Measurements from ENCODE around the gene DNM3.

Gene DNM3

DNA sequence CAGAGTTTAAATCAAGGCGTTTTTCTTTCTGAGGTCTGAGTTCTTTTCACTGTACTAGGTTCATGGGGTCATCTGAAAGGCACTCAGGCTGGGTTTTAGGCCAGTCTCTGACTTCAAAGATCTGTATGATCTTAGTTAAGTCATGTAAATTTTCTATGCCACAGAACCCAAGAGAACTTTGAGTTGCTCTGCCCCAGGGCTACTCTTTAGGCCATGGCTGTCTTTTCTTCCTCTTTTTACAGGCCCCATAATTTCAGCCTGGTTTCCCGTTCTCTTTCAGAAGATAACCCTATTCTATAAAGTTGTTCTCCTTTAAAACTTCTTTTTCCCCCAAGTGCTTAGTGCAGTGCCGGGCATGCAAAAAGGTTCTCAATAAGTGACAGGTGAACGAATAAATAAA, 33.7 kb upstream of the DNM3 start:
- in situ Hi-C loops (cut with HindIII; ENCODE audit: low pct_ligation_motif_present, low sequenced_read_pairs), result loop anchor here (10.0 kb wide), 1 partner anchor 177 kb away; no protein-coding TSS in a partner anchor
- TF ChIP-seq, protein P1, sequence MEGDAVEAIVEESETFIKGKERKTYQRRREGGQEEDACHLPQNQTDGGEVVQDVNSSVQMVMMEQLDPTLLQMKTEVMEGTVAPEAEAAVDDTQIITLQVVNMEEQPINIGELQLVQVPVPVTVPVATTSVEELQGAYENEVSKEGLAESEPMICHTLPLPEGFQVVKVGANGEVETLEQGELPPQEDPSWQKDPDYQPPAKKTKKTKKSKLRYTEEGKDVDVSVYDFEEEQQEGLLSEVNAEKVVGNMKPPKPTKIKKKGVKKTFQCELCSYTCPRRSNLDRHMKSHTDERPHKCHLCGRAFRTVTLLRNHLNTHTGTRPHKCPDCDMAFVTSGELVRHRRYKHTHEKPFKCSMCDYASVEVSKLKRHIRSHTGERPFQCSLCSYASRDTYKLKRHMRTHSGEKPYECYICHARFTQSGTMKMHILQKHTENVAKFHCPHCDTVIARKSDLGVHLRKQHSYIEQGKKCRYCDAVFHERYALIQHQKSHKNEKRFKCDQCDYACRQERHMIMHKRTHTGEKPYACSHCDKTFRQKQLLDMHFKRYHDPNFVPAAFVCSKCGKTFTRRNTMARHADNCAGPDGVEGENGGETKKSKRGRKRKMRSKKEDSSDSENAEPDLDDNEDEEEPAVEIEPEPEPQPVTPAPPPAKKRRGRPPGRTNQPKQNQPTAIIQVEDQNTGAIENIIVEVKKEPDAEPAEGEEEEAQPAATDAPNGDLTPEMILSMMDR (IDR thresholded peaks at IDR 0.05; ENCODE audit: low read depth, low read length, missing control alignments), result no peak
- Histone ChIP-seq H3K27ac (no peak overlapping the region), H3K27me3 (replicated peaks) (no peaks in the 10 kb centered on the region), H3K4me3 (ENCODE audit: low read depth, low read length) (no peak overlapping the region), H3K36me3 (replicated peaks) (no peaks in the 10 kb centered on the region)
- DNase-seq, result no peak

DNA sequence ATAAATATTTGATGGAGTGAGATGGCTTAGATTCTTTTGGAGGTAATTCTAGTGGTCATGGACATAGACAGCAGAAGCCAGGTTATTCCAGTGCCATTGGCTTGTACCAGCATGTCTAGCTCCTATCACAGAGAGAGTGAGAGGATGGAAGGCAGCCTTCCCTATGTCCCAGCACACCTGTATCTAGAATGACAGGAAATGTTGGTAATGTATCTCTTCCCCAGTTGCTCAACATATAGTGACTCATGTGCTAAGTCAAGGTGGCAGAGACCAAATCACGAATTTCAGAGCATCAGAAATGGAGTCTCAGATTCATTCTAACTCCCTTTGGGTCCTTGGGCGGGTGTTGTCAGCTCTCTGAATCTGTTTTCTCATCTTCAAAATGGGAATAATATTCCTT, 31.5 kb upstream of the DNM3 start:
- no peak for DNase-seq
- Histone ChIP-seq H3K27me3 (replicated peaks) (no peaks in the 10 kb centered on the region), H3K36me3 (replicated peaks) (no peaks in the 10 kb centered on the region), H3K4me3 (ENCODE audit: low read depth, low read length) (no peak overlapping the region), H3K27ac (no peak overlapping the region)
- in situ Hi-C loops (cut with HindIII; ENCODE audit: low pct_ligation_motif_present, low sequenced_read_pairs), result loop anchor here (10.0 kb wide), 1 partner anchor 175 kb away; no protein-coding TSS in a partner anchor
- TF ChIP-seq, protein P1 (IDR thresholded peaks at IDR 0.05; ENCODE audit: low read depth, low read length, missing control alignments), result no peak

DNA sequence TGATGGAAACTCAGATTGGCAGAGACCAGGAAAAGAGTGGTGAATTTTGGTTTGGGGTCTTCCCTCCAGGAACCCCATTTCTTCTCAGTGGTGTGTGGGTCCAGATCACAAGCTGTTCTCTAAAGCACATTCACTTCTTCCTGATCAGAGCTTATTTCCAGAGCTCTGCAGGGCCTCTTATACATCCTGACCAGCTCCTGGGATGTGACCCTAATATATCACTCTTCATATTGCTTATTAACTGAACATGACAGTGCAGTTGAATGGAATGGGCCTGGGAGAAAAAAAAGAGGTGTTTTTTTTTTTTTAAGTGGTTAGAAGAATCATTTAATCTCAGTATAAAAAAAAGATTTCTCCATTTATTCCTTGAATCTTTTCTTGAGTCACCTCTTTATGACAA, 29.6 kb upstream of the DNM3 start:
- TF ChIP-seq, protein P1 (IDR thresholded peaks at IDR 0.05; ENCODE audit: low read depth, low read length, missing control alignments), result no peak
- Histone ChIP-seq H3K36me3 (replicated peaks) (no peaks in the 10 kb centered on the region), H3K27me3 (replicated peaks) (no peaks in the 10 kb centered on the region), H3K4me3 (ENCODE audit: low read depth, low read length) (no peak overlapping the region), H3K27ac (no peak overlapping the region)
- in situ Hi-C loops (cut with HindIII; ENCODE audit: low pct_ligation_motif_present, low sequenced_read_pairs), result no loop called here
- DNase-seq, result no peak

DNA sequence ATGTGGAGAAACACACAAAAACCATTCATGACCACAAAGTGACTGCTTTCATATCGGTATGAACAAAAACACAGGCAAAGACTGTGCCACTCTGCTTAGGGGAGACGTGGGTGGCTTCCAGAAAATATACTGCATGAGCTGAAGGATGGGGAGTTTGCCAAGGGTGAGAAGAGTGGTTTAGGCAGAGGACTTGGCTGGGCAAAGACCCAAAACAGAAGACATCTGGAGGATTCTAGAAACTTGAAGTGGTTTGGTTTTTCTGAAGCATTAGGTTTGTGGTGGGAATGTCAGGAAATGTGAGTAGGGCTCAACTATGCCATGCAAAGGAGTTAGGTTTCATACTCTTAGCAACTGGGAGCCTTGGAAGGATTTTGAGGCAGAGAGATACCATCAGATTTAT, 26.6 kb upstream of the DNM3 start:
- Histone ChIP-seq H3K36me3 (replicated peaks) (no peaks in the 10 kb centered on the region), H3K27ac (no peak overlapping the region), H3K4me3 (ENCODE audit: low read depth, low read length) (no peak overlapping the region), H3K27me3 (replicated peaks) (no peaks in the 10 kb centered on the region)
- no peak for DNase-seq
- TF ChIP-seq, protein P1 (IDR thresholded peaks at IDR 0.05; ENCODE audit: low read depth, low read length, missing control alignments), result no peak
- in situ Hi-C loops (cut with HindIII; ENCODE audit: low pct_ligation_motif_present, low sequenced_read_pairs), result no loop called here

DNA sequence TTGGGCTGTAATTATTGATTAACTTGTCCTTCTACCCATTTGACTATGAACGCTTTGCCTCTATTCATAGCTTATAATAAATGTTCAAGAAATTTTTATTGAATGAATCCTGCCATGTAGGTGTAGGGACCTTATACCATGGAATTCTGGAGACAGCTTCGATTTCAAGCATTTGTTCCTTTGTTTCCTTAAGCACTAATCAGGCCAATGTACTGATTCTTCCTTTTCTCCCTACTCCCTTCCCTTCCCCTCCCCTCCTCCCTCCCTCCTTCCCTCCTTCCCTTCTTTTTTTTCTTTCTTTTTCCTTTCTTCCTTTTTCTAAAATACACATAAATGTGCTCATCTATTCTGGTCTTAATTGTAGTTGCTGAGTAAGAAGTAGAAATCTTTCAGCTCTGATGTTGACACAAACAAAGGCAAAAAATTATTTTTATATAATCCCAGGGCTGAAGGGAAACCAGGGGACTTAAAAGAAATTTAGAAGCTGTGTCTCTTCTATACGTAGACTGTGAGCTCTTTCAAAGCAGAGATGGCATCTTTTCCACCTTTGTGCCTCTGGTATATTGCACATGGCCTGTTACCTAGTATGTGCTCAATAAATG, 24.9 kb upstream of the DNM3 start:
- in situ Hi-C loops (cut with HindIII; ENCODE audit: low pct_ligation_motif_present, low sequenced_read_pairs), result no loop called here
- no peak overlapping the region for H3K4me3 ChIP-seq (ENCODE audit: low read depth, low read length)
- TF ChIP-seq, protein P1 (IDR thresholded peaks at IDR 0.05; ENCODE audit: low read depth, low read length, missing control alignments), result no peak
- H3K36me3 ChIP-seq (replicated peaks), result no peaks in the 10 kb centered on the region
- no peak overlapping the region for H3K27ac ChIP-seq
- DNase-seq, result no peak
- H3K27me3 ChIP-seq (replicated peaks), result no peaks in the 10 kb centered on the region

Data from brain microvascular endothelial cell (primary cell).